Measurements from ENCODE around the gene GSTA3.
"Not testable (repeated sequence)": the region's sequence is repeated elsewhere in the genome, so short reads cannot be mapped to it uniquely, and the experiment has no call there.

Gene GSTA3

GRCh38 chr6:52868240-52868639 is 41.3 kb downstream of the GSTA3 start:
- DNase-seq (ENCODE audit: extremely low read depth in 1 of 2, low read depth in 1 of 2): no peak

DNA sequence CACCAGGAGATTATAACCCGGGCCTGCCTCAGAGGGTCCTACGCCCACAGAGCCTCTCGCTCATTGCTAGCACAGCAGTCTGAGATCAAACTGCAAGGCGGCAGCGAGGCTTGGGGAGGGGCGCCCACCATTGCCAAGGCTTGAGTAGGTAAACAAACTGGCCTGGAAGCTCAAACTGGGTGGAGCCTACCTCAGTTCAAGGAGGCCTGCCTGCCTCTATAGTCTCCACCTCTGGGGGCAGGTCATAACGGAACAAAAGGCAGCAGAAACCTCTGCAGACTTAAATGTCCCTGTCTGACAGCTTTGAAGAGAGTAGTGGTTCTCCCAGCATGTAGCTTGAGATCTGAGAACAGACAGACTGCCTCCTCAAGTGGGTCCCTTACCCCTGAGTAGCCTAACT is 48.3 kb downstream of the GSTA3 start:
- not testable (repeated sequence) for DNase-seq (ENCODE audit: extremely low read depth in 1 of 2, low read depth in 1 of 2)

DNA sequence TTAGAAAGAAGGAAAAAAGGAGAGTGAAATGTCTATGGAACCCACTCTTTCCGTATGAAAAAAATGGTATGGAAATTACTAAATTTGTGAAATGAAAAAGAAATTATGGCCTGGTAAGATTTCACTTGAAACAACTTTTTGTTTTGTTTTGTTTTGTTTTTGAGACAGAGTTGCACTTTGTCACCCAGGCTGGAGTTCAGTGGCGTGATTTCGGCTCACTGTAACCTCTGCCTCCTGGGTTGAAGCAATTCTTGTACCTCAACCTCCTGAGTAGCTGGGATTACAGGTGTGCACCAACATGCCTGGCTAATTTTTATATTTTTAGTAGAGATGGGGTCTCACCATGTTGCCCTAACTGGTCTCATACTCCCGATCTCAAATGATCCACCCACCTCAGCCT is 51.1 kb downstream of the GSTA3 start:
- DNase-seq (ENCODE audit: extremely low read depth in 1 of 2, low read depth in 1 of 2): no peak

DNA sequence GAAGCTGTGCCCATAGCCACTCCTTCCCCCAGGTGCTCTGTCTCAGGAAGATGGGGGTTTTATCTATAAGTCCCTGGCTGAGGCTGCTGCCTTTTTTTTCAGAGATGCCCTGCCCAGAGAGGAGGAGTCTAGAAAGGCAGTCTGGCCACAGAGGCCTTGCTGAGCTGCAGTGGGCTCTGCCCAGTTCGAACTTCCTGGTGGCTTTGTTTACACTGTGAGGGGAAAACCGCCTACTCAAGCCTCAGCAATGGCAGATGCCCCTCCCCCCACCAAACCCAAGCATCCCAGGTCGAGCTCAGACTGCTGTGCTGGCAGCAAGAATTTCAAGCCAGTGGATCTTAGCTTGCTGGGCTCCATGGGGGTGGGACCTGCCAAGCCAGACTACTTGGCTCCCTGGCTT is 53.4 kb downstream of the GSTA3 start:
- DNase-seq (ENCODE audit: extremely low read depth in 1 of 2, low read depth in 1 of 2): not testable (repeated sequence)

GRCh38 chr6:52849137-52849536 is 60.4 kb downstream of the GSTA3 start:
- no peak for DNase-seq (ENCODE audit: extremely low read depth in 1 of 2, low read depth in 1 of 2)

Measured in stimulated activated CD8-positive, alpha-beta memory T cell treated with anti-CD3 and anti-CD28 coated beads, Interleukin-7, amount 100 ng/mL, for 48 hours (primary cell).